IMR-90 (cell line): ENCODE measurements around the gene HYOU1. TPM values are rescaled to one million over a fixed set of nuclear protein-coding genes. Genes with fewer than 3 reads are reported as not detected.

Experiments
- ATAC-seq: fragments of 200-7000 bp; cut with Tn5 transposase; 2 replicates; pipeline ENCODE4 v1.9.1; 2020; ENCODE audit warnings: low read depth, mild to moderate bottlenecking, moderate library complexity
- BruUV-seq: library from RNA; stranded (reverse); fragments of 400-500 nt; replicated peaks from 2 replicates; lab custom pipeline; 2021; lab: Mats Ljungman, UMichigan
- CTCF ChIA-PET: fragments of 300-600 bp; formaldehyde crosslinking; extraction: SDS; loops from one replicate; lab custom pipeline; 2021; ENCODE audit warnings: antibody characterized with exemption; lab: Yijun Ruan, JAX
- POLR2A ChIA-PET: fragments of 300-600 bp; sonication (Branson Sonifier 250); formaldehyde crosslinking; loops from one replicate; lab custom pipeline; 2022; ENCODE audit warnings: antibody characterized with exemption; ENCODE audit not compliant: unreplicated experiment; lab: Charles Lee
- DNase-seq: peaks from one replicate; pipeline ENCODE4 v3.0.0; 2013
- H2AFZ ChIP-seq: replicated peaks from 2 replicates; pipeline ENCODE3; 2013; ENCODE audit warnings: low read length, mild to moderate bottlenecking; ENCODE audit not compliant: poor library complexity
- H2AK5ac ChIP-seq: 2 replicates; pipeline ENCODE4 v1.6.1; 2013; ENCODE audit warnings: low read depth, low read length, inconsistent platforms
- H2AK9ac ChIP-seq: replicated peaks from 2 replicates; pipeline ENCODE3; 2013; ENCODE audit warnings: mild to moderate bottlenecking, low read depth, low read length, moderate library complexity; ENCODE audit not compliant: poor library complexity
- H2BK120ac ChIP-seq: 2 replicates; pipeline ENCODE4 v1.6.1; 2013; ENCODE audit warnings: low read depth, low read length, inconsistent platforms
- H2BK15ac ChIP-seq: 3 replicates; pipeline ENCODE4 v1.6.1; 2013; ENCODE audit warnings: low read depth, low read length, inconsistent platforms
- H2BK20ac ChIP-seq: 2 replicates; pipeline ENCODE4 v1.6.1; 2013; ENCODE audit warnings: low read depth, mild to moderate bottlenecking, inconsistent platforms, low read length, moderate library complexity
- H2BK5ac ChIP-seq: 2 replicates; pipeline ENCODE4 v1.6.1; 2013; ENCODE audit warnings: mild to moderate bottlenecking, low read depth, low read length, inconsistent platforms; ENCODE audit not compliant: poor library complexity, severe bottlenecking
- H3K14ac ChIP-seq: replicated peaks from 2 replicates; pipeline ENCODE4 v1.6.1; 2013; ENCODE audit warnings: low read depth, low read length, inconsistent platforms
- H3K18ac ChIP-seq: 2 replicates; pipeline ENCODE4 v1.6.1; 2013; ENCODE audit warnings: low read depth, low read length, control low read depth
- H3K23ac ChIP-seq: 2 replicates; pipeline ENCODE4 v1.6.1; 2013; ENCODE audit warnings: low read depth, low read length, inconsistent platforms
- H3K27ac ChIP-seq: 2 replicates; pipeline ENCODE4 v1.5.1; 2013; ENCODE audit warnings: mild to moderate bottlenecking, control low read depth, low read length; ENCODE audit not compliant: insufficient read depth
- H3K27me3 ChIP-seq: 2 replicates; pipeline ENCODE4 v1.6.1; 2013; ENCODE audit warnings: low read length; ENCODE audit not compliant: control insufficient read depth, insufficient read depth
- H3K36me3 ChIP-seq: 2 replicates; pipeline ENCODE4 v1.6.1; 2013; ENCODE audit warnings: low read length, mixed read lengths; ENCODE audit not compliant: control insufficient read depth, insufficient read depth
- H3K4ac ChIP-seq: 2 replicates; pipeline ENCODE4 v1.6.1; 2013; ENCODE audit warnings: low read depth, low read length, inconsistent platforms
- H3K4me1 ChIP-seq: 2 replicates; pipeline ENCODE4 v1.6.1; 2013; ENCODE audit warnings: low read length, mixed read lengths; ENCODE audit not compliant: control insufficient read depth, insufficient read depth
- H3K4me2 ChIP-seq: 2 replicates; pipeline ENCODE4 v1.6.1; 2013; ENCODE audit warnings: low read depth, mild to moderate bottlenecking, control low read depth, low read length, moderate library complexity
- H3K4me3 ChIP-seq: 2 replicates; pipeline ENCODE4 v1.5.1; 2013; ENCODE audit warnings: low read depth, mild to moderate bottlenecking, control low read depth, low read length, moderate library complexity; ENCODE audit not compliant: insufficient read depth
- H3K56ac ChIP-seq: 2 replicates; pipeline ENCODE4 v1.6.1; 2013; ENCODE audit warnings: low read length, inconsistent platforms; ENCODE audit not compliant: insufficient read depth; ENCODE audit errors: extremely low read depth
- H3K79me1 ChIP-seq, 2 experiments: 2 replicates each; pipeline ENCODE4 v1.6.1; 2013; ENCODE audit warnings: low read length in 2 of 2, inconsistent platforms in 1 of 2, low read depth in 1 of 2
- H3K9ac ChIP-seq: 2 replicates; pipeline ENCODE4 v1.6.1; 2013; ENCODE audit warnings: low read depth, low read length, control low read depth
- H3K9me1 ChIP-seq: 2 replicates; pipeline ENCODE4 v1.6.1; 2013; ENCODE audit warnings: low read length, inconsistent platforms; ENCODE audit not compliant: insufficient read depth
- H3K9me3 ChIP-seq: 2 replicates; pipeline ENCODE4 v1.6.1; 2013; ENCODE audit warnings: low read length; ENCODE audit not compliant: control insufficient read depth, insufficient read depth
- H4K20me1 ChIP-seq: 2 replicates; pipeline ENCODE4 v1.6.1; 2013; ENCODE audit warnings: low read length, inconsistent platforms; ENCODE audit not compliant: insufficient read depth
- H4K5ac ChIP-seq: 2 replicates; pipeline ENCODE4 v1.6.1; 2013; ENCODE audit warnings: mild to moderate bottlenecking, low read depth, low read length, control low read depth
- H4K8ac ChIP-seq, 2 experiments: 2 replicates each; pipeline ENCODE4 v1.6.1; 2013; ENCODE audit warnings: low read depth in 2 of 2, low read length in 2 of 2, control low read depth in 1 of 2, inconsistent platforms in 1 of 2
- H4K91ac ChIP-seq: 2 replicates; pipeline ENCODE4 v1.6.1; 2013; ENCODE audit warnings: low read depth, low read length, inconsistent platforms; ENCODE audit not compliant: insufficient read depth
- BHLHE40 ChIP-seq: fragments of 150-350 bp; IDR thresholded peaks from 2 replicates; pipeline ENCODE4 v1.6.1; 2016; ENCODE audit warnings: mild to moderate bottlenecking, low read depth, low read length
- CEBPB ChIP-seq: IDR thresholded peaks from 2 replicates; pipeline ENCODE4 v1.6.1; 2012; ENCODE audit warnings: low read depth, low read length, improper control_type of control experiment
- CHD1 ChIP-seq: IDR thresholded peaks from 2 replicates; pipeline ENCODE4 v1.6.1; 2012; ENCODE audit warnings: low read depth, low read length, improper control_type of control experiment
- CTCF ChIP-seq: conservative IDR thresholded peaks from 2 replicates; pipeline ENCODE4 v1.5.1; 2012; ENCODE audit warnings: mild to moderate bottlenecking, low read depth, low read length, improper control_type of control experiment
- ELK1 ChIP-seq: fragments of 150-350 bp; IDR thresholded peaks from 2 replicates; pipeline ENCODE4 v1.6.1; 2016; ENCODE audit warnings: low read depth, mild to moderate bottlenecking, low read length, moderate library complexity, borderline replicate concordance
- FOS ChIP-seq: fragments of 150-350 bp; IDR thresholded peaks from 2 replicates; pipeline ENCODE4 v1.6.1; 2016; ENCODE audit warnings: low read depth, low read length
- MAFK ChIP-seq: IDR thresholded peaks from 2 replicates; pipeline ENCODE4 v1.6.1; 2012; ENCODE audit warnings: low read depth, low read length, improper control_type of control experiment
- MAZ ChIP-seq: IDR thresholded peaks from 2 replicates; pipeline ENCODE4 v1.6.1; 2012; ENCODE audit warnings: low read depth, mild to moderate bottlenecking, low read length, improper control_type of control experiment, moderate library complexity, borderline replicate concordance
- MXI1 ChIP-seq: IDR thresholded peaks from 2 replicates; pipeline ENCODE4 v1.6.1; 2012; ENCODE audit warnings: low read depth, mild to moderate bottlenecking, low read length, moderate library complexity, borderline replicate concordance
- NFE2L2 ChIP-seq: fragments of 150-350 bp; IDR thresholded peaks from 2 replicates; pipeline ENCODE4 v1.6.1; 2016; ENCODE audit warnings: low read depth, mild to moderate bottlenecking, low read length
- POLR2A ChIP-seq: IDR thresholded peaks from 2 replicates; pipeline ENCODE4 v1.6.1; 2012; ENCODE audit warnings: mild to moderate bottlenecking, low read depth, low read length
- RAD21 ChIP-seq: IDR thresholded peaks from 2 replicates; pipeline ENCODE4 v1.6.1; 2012; ENCODE audit warnings: low read length, improper control_type of control experiment
- RCOR1 ChIP-seq: IDR thresholded peaks from 2 replicates; pipeline ENCODE4 v1.6.1; 2012; ENCODE audit warnings: mild to moderate bottlenecking, low read length, improper control_type of control experiment; ENCODE audit not compliant: insufficient replicate concordance
- RFX5 ChIP-seq: IDR thresholded peaks from 2 replicates; pipeline ENCODE4 v1.8.0; 2012; ENCODE audit warnings: low read depth, mild to moderate bottlenecking, low read length, moderate library complexity
- SMC3 ChIP-seq: fragments of 150-350 bp; IDR thresholded peaks from 2 replicates; pipeline ENCODE4 v1.6.1; 2016; ENCODE audit warnings: low read depth, mild to moderate bottlenecking, antibody characterized with exemption, low read length, moderate library complexity
- WGBS, 2 experiments: methylation state at CpG; one replicate each; pipeline versions ENCODE4 v1.1.5 to v1.1.7; 2013; ENCODE audit warnings: missing lambda C conversion rate in 2 of 2; ENCODE audit not compliant: insufficient read length in 1 of 2; ENCODE audit errors: extremely low coverage in 2 of 2; 5-methylcytosine and 5-hydroxymethylcytosine counted together
- dilution Hi-C: fragments of 300-500 bp; cut with HindIII; formaldehyde crosslinking; loops from one replicate; pipeline ENCODE4 v1.14.3; 2018; ENCODE audit warnings: low sequenced_read_pairs; ENCODE audit not compliant: unreplicated experiment
- in situ Hi-C: fragments of 300-500 bp; cut with MboI; formaldehyde crosslinking; loops from 3 replicates; pipeline ENCODE4 v1.14.3; 2019; ENCODE audit warnings: low sequenced_read_pairs, inconsistent platforms, mixed read lengths
- intact Hi-C: fragments of 100-400 bp; cut with micrococcal nuclease; formaldehyde crosslinking; loops from 2 replicates; pipeline ENCODE4 v1.10.0; 2022
- polyA plus RNA-seq, 3 experiments: library from polyadenylated mRNA; depleted of rRNA; stranded (reverse); fragments of >200 nt; gene quantifications; 2 replicates each; pipeline ENCODE4 v1.2.3, GENCODE V29; 2012; ENCODE audit warnings: low replicate concordance in 1 of 3
- total RNA-seq: library from RNA; depleted of rRNA; stranded (reverse); fragments of >200 nt; gene quantifications from 2 replicates; pipeline ENCODE4 v1.2.3, GENCODE V29; 2012
- TF ChIP-seq, protein P1 (sequence below): fragments of 150-350 bp; IDR thresholded peaks from 2 replicates; pipeline ENCODE4 v1.6.1; 2017; ENCODE audit warnings: mild to moderate bottlenecking, antibody characterized with exemption, low read length, low read depth

The HYOU1 gene
- total and polyA plus RNA-seq, 2 of the 4 experiments (the other 2 are of a cell fraction): 117 to 181 TPM

DNA sequence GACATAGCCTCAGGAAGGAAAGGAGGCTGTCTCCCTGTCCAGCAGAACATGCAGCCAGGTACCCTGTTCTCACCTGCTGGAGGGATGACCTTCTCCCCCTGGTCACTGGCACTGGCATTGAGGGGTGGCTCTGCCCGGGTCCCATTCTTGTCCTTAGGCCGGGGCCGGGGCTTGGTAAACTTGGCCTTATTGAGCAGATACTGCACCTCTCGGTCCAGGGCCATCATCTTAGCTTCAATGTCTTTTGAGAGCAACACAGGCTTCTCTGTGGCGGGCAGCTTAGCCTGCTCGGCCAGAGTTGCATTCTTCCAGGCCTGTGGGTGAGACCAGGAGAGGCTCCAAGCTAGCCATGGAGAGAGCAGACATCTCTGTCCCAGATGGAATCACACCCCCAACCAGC is 10.5 kb downstream of the HYOU1 start:
- ATAC-seq (no peak), DNase-seq (no peak)
- intact Hi-C loops (no loop called here), dilution Hi-C loops (no loop called here), in situ Hi-C loops (no loop called here)
- Histone ChIP-seq H3K4me1 (no peaks in the 10 kb centered on the region), H3K14ac (no peak overlapping the region), H2BK5ac (no peak overlapping the region), H3K9me3 (no peaks in the 10 kb centered on the region), H3K79me1 (no peaks in the 10 kb centered on the region), H2AK5ac (no peak overlapping the region), H4K20me1 (no peaks in the 10 kb centered on the region; the same call in 1 of the 2 replicates), H3K27me3 (no peaks in the 10 kb centered on the region), H4K5ac (no peak overlapping the region), H2BK20ac (no peak overlapping the region), H3K36me3 (peaks cover 55% of the 10 kb centered on the region), H3K56ac (no peak overlapping the region), H2BK15ac (no peak overlapping the region), H3K18ac (no peak overlapping the region), H3K23ac (no peak overlapping the region), H3K27ac (no peak overlapping the region), H2AK9ac (no peak overlapping the region), H3K4me2 (no peak overlapping the region), H4K91ac (no peak overlapping the region), H4K8ac (no peak overlapping the region), H3K4ac (no peak overlapping the region), H2AFZ (no peak overlapping the region), H3K4me3 (no peak overlapping the region), H2BK120ac (no peak overlapping the region), H3K9me1 (no peaks in the 10 kb centered on the region), H3K9ac (no peak overlapping the region)
- no TSS peak for BruUV-seq
- no peak for TF ChIP-seq CHD1
- no peak for TF ChIP-seq CTCF
- no peak for TF ChIP-seq NFE2L2
- no peak for TF ChIP-seq RFX5
- no peak for TF ChIP-seq MXI1
- TF ChIP-seq FOS: no peak
- TF ChIP-seq, protein P1, sequence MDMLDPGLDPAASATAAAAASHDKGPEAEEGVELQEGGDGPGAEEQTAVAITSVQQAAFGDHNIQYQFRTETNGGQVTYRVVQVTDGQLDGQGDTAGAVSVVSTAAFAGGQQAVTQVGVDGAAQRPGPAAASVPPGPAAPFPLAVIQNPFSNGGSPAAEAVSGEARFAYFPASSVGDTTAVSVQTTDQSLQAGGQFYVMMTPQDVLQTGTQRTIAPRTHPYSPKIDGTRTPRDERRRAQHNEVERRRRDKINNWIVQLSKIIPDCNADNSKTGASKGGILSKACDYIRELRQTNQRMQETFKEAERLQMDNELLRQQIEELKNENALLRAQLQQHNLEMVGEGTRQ: no peak
- TF ChIP-seq RCOR1: no peak
- no peak for TF ChIP-seq CEBPB
- TF ChIP-seq RAD21: no peak
- no peak for TF ChIP-seq MAZ
- TF ChIP-seq SMC3: no peak
- no peak for TF ChIP-seq ELK1
- no peak for TF ChIP-seq MAFK
- no peak for TF ChIP-seq BHLHE40
- no peak for TF ChIP-seq POLR2A
- ChIA-PET POLR2A (no interaction called here), CTCF (no interaction called here)
- WGBS, 2 experiments: 100% methylated on average over 1 of the region's 6 CpGs; no CpG with 5 or more reads in 1 of the 2 experiments
